ENCODE measurements around the gene SACM1L.
"Not testable (repeated sequence)": the region's sequence is repeated elsewhere in the genome, so short reads cannot be mapped to it uniquely, and the experiment has no call there.

SACM1L gene

DNA sequence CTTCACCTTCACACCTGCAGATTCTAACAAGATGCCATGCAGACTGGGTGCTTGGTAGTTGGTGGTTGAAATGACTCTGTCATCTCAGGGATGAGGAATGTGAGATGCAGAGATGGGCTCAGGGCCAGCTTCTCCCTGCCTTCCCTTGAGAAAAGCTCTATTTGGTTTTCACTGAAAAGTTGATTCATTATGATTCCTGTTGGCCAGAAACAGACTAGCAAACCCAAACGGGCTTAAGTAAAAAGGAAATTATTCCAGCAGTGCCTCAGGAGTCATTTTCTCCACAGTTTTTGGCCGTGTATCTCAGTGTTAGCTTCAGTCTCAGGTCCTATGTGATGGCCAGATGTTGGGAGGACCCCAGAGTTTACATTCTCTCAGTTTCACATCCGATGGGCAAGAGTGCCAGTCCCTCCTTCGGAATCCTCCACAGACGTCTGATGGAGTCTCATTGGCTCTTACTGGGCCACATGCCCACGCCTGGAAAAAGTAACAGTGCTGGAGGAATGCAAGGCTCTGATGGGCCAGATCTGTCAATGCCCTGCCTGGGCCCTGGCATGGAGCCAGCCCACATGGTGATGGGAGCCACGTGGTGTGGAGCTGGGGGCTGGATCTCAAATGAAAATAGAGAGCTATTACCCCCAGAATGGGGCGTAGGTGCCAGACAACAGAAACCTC is 22.3 kb upstream of the SACM1L start:
- no peak for DNase-seq (ENCODE audit: low read depth)

- DNase-seq (ENCODE audit: low read depth): no peak
Measured at GRCh38 chr3:45667569-45667934, 21.6 kb upstream of the SACM1L start.

- no peak for DNase-seq (ENCODE audit: low read depth)
Measured at GRCh38 chr3:45670436-45670835, 18.8 kb upstream of the SACM1L start.

DNA sequence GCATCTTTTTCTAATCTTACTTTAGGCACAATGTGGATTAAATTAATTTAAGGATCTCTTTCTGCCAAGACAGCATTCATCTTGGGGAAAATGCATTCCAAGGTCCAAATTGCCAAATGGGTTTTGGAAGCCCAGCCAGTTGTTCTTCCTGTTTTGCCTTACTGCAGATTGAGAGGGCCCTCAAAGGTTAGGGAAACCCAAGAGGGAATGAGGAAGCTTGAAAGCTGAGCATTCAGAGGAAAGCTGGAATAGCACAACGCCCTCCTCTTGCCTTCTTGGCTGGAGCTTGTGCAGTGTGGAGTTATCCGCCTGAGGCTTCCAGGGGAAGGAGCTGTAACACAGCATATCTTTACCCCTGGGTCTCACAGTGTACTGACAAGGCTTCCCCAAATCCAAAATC is 18.2 kb upstream of the SACM1L start:
- no peak for DNase-seq (ENCODE audit: low read depth)

- no peak for DNase-seq (ENCODE audit: low read depth)
Measured at GRCh38 chr3:45673273-45673672, 15.9 kb upstream of the SACM1L start.

DNA sequence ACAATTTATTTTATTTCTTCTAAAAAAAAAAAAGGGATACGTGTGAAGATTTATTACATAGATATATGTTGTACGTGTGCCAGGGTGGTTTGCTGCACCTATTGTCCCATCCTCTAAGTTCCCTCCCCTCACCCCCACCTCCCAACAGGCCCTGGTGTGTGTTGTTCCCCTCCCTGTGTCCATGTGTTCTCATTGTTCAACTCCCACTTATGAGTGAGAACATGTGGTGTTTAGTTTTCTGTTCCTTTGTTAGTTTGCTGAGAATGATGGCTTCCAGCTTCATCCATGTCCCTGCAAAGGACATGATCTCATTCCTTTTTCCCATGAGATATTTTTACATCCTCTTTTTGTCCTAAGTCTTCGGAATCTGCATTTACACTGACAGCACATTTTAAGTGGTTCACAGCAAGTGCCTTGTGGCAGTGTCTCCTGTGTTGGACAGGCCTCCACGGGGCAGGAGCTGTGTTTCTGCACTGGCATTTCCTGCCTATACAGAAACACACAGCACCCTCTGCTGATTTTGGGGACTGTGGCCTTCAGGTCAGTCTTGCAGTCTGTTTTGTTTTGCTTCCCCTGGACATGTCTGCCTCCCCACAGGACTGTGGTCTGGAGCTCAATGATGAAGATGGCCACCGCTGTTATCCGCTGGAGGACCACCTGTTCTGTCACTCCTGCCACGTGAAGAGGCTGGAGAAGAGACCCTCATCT is 12.7 kb upstream of the SACM1L start:
- DNase-seq (ENCODE audit: low read depth): no peak

- peak; percentile 39 for DNase-seq (ENCODE audit: low read depth)
Measured at GRCh38 chr3:45677033-45677446, 12.2 kb upstream of the SACM1L start.

GRCh38 chr3:45677841-45678240 is 11.4 kb upstream of the SACM1L start:
- no peak for DNase-seq (ENCODE audit: low read depth)

- DNase-seq (ENCODE audit: low read depth): no peak
Measured at GRCh38 chr3:45679805-45680204, 9.4 kb upstream of the SACM1L start.

GRCh38 chr3:45681221-45681620 is 8.0 kb upstream of the SACM1L start:
- DNase-seq (ENCODE audit: low read depth): no peak

- DNase-seq (ENCODE audit: low read depth): no peak
Measured at GRCh38 chr3:45681846-45682245, 7.3 kb upstream of the SACM1L start.

GRCh38 chr3:45682311-45682710 is 6.9 kb upstream of the SACM1L start:
- DNase-seq (ENCODE audit: low read depth): no peak

- DNase-seq (ENCODE audit: low read depth): no peak
Measured at GRCh38 chr3:45682786-45683185, 6.4 kb upstream of the SACM1L start.

- no peak for DNase-seq (ENCODE audit: low read depth)
Measured at GRCh38 chr3:45683417-45684326, 5.5 kb upstream of the SACM1L start.

DNA sequence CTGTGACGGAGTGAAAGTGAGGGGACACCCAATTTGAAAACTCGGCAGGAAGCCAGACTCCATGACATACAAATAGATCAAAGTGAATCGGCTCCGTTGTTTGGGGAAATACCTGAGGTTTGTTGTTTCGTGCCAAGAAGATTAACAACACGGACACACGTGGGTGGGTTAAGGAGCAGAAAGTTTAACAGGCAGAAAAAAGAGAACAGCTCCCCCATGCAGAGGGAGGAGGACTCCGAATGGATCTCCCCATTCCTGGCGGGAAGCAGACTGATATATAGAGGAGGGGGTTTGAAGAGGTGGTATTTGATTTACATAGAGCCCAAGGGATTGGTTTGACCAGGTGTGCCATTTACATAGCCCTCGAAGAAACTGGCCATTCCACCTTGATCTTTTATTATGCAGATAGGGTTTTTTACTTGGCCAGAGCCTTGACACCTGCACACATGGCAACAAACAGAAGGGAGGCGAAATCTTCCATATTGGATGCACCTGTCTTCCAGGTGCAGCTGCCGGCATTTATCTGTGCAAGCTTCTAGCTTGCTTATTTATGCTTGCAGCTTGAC is 4.8 kb upstream of the SACM1L start:
- no peak for DNase-seq (ENCODE audit: low read depth)

DNA sequence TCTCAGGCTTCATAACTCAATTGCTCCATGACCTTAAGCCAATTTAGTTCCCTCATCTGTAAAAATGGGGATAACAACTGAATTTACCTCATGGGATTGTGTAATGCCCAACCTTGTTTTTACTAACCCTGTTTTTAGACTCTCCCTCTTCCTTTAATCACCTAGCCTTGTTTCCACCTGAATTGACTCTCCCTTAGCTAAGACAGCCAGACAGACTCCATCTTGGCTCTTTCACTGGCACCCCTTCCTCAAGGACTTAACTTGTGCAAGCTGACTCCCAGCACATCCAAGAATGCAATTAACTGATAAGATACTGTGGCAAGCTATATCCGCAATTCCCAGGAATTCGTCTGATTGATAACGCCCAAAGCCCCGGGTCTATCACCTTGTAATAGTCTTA is 3.5 kb upstream of the SACM1L start:
- DNase-seq (ENCODE audit: low read depth): not testable (repeated sequence)

DNA sequence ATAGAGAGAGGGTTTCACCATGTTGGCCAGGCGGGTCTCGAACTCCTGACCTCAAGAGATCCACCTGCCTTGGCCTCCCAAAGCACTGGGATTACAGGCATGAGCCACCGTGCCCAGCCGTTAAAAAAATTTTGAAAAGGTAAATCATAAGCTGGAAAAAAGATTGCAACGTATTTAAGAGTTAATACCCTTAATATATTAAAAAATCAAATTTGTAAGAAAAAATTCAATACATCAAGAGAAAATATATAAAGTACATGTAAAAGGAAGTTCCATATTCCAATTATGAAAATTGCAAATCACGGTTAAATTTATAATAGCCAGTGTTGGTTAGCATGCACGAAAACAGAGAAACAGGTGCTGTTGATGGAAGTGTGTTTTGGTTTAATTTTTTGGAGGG is 2.3 kb upstream of the SACM1L start:
- DNase-seq (ENCODE audit: low read depth): no peak

DNA sequence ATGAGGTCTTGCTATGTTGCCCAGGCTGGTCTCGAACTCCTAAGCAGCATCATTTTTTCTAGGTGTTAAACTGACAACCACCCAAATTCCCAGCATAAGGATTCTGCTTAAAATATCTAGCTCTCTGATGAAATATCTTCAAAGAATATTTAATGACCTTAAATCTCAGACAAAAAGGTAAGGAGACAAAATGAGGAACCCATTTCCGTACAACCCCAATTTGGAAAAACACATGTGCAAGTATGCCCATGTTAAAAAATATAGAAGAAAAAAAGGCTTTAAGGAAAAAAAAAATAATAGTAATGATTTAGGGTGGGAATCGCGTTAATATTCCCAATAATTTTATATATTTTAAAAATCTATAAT is 1.4 kb upstream of the SACM1L start:
- DNase-seq (ENCODE audit: low read depth): no peak

- DNase-seq (ENCODE audit: low read depth): peak; percentile 6
Measured at GRCh38 chr3:45688194-45688881, 858 bp upstream of the SACM1L start.

DNA sequence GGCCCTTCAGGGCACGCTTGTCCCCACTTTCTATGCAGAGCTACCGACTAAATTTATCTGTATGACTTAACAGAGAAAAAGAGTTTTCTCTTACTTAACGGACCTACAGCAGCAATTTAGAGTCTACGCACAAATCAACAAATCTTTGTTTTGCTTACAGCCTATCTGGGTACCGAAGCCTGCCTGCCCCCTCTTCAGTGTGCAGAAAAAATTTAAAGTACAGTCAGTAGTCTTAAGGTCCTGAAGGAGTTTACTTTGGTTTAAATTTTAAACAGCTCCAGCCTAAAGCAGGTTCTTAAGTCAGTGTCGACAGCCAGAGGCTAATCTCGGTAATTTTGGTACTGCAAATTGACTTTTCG is 570 bp downstream of the SACM1L start:
- DNase-seq (ENCODE audit: low read depth): no peak

GRCh38 chr3:45690336-45691035 is 1.3 kb downstream of the SACM1L start:
- DNase-seq (ENCODE audit: low read depth): no peak

DNA sequence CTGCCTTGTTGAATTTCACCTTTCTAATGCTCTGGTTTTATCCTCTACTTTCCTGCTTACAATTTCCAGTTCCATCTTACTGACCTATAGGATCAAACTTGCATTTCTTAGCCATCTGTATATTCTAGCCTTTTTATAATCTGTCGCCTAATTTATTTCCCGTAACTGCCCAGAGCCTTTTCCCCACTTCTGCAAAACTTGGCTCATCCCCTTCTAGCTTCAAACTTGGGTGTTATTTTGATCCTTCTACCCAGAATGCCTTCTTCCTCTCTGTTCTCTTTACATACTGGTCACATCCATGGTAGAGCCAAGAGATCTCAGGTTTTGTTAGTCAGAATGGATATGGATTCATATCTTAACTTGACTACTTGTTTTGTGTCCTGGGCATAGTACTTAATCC is 2.6 kb downstream of the SACM1L start:
- DNase-seq (ENCODE audit: low read depth): no peak
